Lower leg skin (tissue), 4 donors: Measurements from ENCODE around the gene SMS. TPM values are rescaled to one million over a fixed set of nuclear protein-coding genes. Genes with fewer than 3 reads are reported as not detected.

Source experiments
- DNase-seq, 2 donors: peaks; one replicate each; pipeline ENCODE4 v3.0.0-alpha.2; 2019; ENCODE audit warnings: low spot score in 2 of 2
- H3K4me3 ChIP-seq: fragments of 200-600 bp; sonication (generic); 2 replicates; pipeline ENCODE4 v1.5.1; 2017; ENCODE audit warnings: mild to moderate bottlenecking, low read depth; ENCODE audit not compliant: poor library complexity, severe bottlenecking
- POLR2A ChIP-seq, 2 donors: fragments of 450-650 bp; IDR thresholded peaks; one replicate each; pipeline ENCODE4 v1.6.1; 2016 to 2017; ENCODE audit warnings: antibody characterized with exemption in 2 of 2, mild to moderate bottlenecking in 1 of 2, moderate library complexity in 1 of 2
- WGBS, 2 donors: methylation state at CpG; one replicate each; pipeline ENCODE4 v1.1.5; 2018; 5-methylcytosine and 5-hydroxymethylcytosine counted together
- intact Hi-C: fragments of 100-400 bp; cut with DNase I; formaldehyde crosslinking; loops from one replicate; pipeline ENCODE4 v1.15.0; 2023; ENCODE audit warnings: low total_unique reads
- total RNA-seq, 4 donors: library from RNA; depleted of rRNA; stranded (reverse); fragments of >200 nt; gene quantifications; one replicate each; pipeline ENCODE4 v1.1.0, GENCODE V29; 2016
- TF ChIP-seq, protein P1 (sequence below), 3 donors: fragments of 450-650 bp; IDR thresholded peaks; one replicate each; pipeline ENCODE4 v1.5.1; 2016; ENCODE audit warnings: antibody characterized with exemption in 3 of 3, mild to moderate bottlenecking in 3 of 3, moderate library complexity in 2 of 3

SMS gene
- total RNA-seq, 4 donors from 2014 or later, result 20.2 to 30.6 (median 24.0) TPM

DNA sequence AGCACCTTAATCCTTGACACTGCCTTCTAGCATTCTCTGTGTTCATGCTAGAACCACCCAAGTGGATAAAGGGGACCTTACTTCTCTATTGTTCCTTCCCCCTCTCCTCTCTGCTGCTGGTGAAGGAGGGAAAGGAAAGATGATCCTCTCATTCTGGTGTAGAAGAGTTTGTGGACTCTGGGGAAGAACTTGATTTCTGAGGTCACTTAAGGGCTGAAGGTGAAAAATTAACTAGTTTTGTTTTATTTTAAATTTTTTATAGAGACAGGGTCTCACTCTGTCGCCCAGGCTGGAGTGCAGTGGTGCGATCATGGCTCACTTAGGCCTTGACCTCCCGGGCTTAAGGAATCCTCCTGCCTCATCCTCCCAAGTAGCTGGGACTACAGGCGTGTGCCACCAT, 29.8 kb downstream of the SMS start:
- no peak for DNase-seq
- intact Hi-C loops, result no loop called here
- WGBS, 2 donors, result 87 to 95% methylated on average over 4 of the region's 4 CpGs
- H3K4me3 ChIP-seq, result no peak overlapping the region
- TF ChIP-seq POLR2A (IDR thresholded peaks at IDR 0.05), result no peak
- TF ChIP-seq, protein P1, sequence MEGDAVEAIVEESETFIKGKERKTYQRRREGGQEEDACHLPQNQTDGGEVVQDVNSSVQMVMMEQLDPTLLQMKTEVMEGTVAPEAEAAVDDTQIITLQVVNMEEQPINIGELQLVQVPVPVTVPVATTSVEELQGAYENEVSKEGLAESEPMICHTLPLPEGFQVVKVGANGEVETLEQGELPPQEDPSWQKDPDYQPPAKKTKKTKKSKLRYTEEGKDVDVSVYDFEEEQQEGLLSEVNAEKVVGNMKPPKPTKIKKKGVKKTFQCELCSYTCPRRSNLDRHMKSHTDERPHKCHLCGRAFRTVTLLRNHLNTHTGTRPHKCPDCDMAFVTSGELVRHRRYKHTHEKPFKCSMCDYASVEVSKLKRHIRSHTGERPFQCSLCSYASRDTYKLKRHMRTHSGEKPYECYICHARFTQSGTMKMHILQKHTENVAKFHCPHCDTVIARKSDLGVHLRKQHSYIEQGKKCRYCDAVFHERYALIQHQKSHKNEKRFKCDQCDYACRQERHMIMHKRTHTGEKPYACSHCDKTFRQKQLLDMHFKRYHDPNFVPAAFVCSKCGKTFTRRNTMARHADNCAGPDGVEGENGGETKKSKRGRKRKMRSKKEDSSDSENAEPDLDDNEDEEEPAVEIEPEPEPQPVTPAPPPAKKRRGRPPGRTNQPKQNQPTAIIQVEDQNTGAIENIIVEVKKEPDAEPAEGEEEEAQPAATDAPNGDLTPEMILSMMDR (IDR thresholded peaks at IDR 0.05), result no peak

DNA sequence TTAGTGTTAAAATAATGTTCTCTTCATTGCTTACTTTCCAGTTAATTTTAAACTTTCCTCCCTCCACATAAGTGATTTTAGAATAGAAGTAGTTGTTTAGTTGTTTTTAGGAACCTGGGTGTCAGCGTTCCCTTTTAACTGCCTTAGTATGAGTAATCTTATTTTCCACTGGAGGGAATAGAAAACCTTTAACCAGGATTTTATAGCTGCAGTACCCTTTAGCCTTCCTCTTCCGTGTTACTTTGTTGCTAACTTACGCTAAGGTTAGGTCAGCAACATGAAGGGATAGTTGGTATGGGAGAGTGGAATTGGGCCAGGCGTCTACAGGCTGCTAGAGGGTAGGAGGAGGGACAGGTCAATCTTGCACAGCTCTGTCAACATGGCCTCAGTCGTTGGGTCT, 31.5 kb downstream of the SMS start:
- no peak overlapping the region for H3K4me3 ChIP-seq
- intact Hi-C loops, result no loop called here
- TF ChIP-seq, protein P1 (IDR thresholded peaks at IDR 0.05), result no peak
- TF ChIP-seq POLR2A (IDR thresholded peaks at IDR 0.05), result no peak
- 85 to 94% methylated on average over 5 of the region's 5 CpGs for WGBS, 2 donors
- no peak for DNase-seq

DNA sequence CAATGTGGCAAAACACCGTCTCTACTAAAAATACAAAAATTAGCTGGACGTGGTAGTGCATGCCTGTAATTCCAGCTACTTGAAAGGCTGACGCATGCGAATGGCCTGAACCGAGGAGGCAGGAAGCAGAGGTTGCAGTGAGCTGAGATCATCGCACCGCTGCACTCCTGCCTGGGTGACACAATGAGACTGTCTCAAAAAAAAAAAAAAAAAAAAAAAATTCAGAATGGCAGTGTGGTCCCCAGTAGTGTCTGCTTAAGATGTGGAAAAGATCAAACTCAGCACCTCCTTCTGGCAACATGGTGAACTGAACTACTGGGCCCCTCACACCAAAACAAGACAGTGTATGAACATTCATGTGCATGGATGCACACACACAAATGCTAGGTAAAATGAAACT, 32.2 kb downstream of the SMS start:
- TF ChIP-seq, protein P1 (IDR thresholded peaks at IDR 0.05), result no peak
- no peak for TF ChIP-seq POLR2A (IDR thresholded peaks at IDR 0.05)
- H3K4me3 ChIP-seq, result no peak overlapping the region
- intact Hi-C loops, result no loop called here
- 82 to 85% methylated on average over 7 of the region's 7 CpGs for WGBS, 2 donors
- DNase-seq, result no peak

DNA sequence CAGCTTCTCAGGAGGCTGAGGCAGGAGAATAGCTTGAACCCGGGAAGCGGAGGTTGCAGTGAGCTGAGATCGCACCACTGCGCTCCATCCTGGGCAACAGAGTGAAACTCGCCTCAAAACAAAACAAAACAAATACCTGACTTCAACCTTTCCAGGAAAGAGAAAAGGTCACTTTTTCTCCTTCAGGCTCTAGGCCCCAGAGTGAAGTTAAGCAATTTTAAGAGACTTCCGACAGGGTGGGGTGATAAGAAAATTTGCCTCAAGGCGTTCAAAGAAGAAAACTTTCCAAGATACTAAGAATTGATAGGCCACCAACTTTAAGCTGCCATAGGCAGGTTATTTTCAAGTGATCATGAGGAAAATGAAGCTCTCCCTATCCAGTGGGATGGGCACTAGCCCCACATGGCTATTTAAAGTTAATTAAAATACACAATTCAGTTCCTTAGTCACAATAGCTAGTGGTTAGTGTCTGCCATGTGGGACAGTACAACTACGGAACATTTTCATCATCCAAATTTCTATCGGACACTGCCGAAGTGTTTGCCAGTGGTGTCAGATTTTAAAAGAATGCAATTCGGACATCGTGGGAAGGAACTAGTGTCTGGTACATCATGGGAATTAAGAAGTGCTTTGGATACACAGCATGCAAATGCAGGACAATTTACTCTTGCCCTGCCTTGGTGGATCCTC, 33.0 kb downstream of the SMS start:
- no peak overlapping the region for H3K4me3 ChIP-seq

DNA sequence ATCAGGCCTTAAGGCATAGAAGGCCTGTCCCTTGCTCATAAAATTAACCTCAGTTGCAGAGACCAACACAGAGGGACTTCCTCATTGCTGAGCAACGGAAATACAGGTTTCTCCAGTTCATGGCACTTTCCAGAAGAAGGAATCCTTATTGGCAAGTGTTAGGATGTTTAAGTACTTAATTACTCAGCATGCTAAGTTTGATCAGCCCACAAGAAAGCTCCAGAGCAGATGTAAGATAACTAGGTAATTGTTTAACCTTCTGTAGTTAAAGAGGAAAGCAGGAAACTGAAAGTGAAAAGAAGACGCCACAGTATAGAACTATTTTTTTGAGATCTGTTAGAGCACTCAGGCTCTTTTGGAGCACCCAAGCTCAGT, 33.5 kb downstream of the SMS start:
- no peak for DNase-seq
- TF ChIP-seq POLR2A (IDR thresholded peaks at IDR 0.05), result no peak
- TF ChIP-seq, protein P1 (IDR thresholded peaks at IDR 0.05), result no peak
- intact Hi-C loops, result no loop called here
- WGBS, 2 donors, result 24 to 44% methylated on average over 2 of the region's 2 CpGs
- no peak overlapping the region for H3K4me3 ChIP-seq

More for the DNA sequence above, 33.0 kb downstream of the SMS start:
- TF ChIP-seq, protein P1 (IDR thresholded peaks at IDR 0.05), result no peak
- no peak for TF ChIP-seq POLR2A (IDR thresholded peaks at IDR 0.05)
- intact Hi-C loops, result no loop called here
- WGBS, 2 donors, result 55 to 71% methylated on average over 12 of the region's 12 CpGs
- DNase-seq, result no peak

DNA sequence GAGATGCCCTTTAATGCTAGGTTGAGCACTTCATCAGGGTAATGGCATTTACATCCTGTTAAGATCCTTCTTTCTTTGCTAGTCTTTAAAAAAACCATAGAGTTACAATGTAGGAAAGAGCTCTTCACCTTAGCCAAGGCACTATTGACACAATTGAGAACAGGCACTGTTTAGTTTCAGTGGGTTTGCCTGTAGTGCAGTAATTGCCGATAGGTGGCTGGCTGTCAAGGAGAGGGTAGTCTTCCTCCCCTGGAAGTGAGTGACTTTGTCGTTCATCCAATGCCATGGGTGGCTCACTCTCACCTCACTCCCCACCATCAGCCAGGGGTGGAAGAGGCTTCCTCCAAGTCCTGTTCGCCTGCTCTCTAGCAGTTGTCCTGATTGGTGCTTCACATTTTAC, 34.7 kb downstream of the SMS start:
- no peak for DNase-seq
- no peak for TF ChIP-seq POLR2A (IDR thresholded peaks at IDR 0.05)
- TF ChIP-seq, protein P1 (IDR thresholded peaks at IDR 0.05), result no peak
- intact Hi-C loops, result no loop called here
- WGBS, 2 donors, result 82 to 84% methylated on average over 3 of the region's 3 CpGs
- no peak overlapping the region for H3K4me3 ChIP-seq
